HG03045 (cell line): Measurements from ENCODE around the gene LYRM1.
"Not testable (repeated sequence)": the region's sequence is repeated elsewhere in the genome, so short reads cannot be mapped to it uniquely, and the experiment has no call there.

ENCODE experiments used
- ATAC-seq: cut with Tn5 transposase; IDR thresholded peaks from one replicate; pipeline ENCODE4 v1.9.1; 2021; ENCODE audit warnings: mild to moderate bottlenecking, moderate library complexity; ENCODE audit not compliant: unreplicated experiment

Gene LYRM1, protein sequence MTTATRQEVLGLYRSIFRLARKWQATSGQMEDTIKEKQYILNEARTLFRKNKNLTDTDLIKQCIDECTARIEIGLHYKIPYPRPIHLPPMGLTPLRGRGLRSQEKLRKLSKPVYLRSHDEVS

GRCh38 chr16:20900299-20901067 lies at the start of gene LYRM1, which contains the start of gene DCUN1D3:
Gene LYRM1, plus strand, starts transcription at chr16:20900771. Its CDS starts 14,785 bp downstream, at chr16:20915556.
Gene DCUN1D3, minus strand, starts transcription at chr16:20900358. Its CDS starts 37,820 bp downstream, at chr16:20862538.
- ATAC-seq = peak; percentile 84

DNA sequence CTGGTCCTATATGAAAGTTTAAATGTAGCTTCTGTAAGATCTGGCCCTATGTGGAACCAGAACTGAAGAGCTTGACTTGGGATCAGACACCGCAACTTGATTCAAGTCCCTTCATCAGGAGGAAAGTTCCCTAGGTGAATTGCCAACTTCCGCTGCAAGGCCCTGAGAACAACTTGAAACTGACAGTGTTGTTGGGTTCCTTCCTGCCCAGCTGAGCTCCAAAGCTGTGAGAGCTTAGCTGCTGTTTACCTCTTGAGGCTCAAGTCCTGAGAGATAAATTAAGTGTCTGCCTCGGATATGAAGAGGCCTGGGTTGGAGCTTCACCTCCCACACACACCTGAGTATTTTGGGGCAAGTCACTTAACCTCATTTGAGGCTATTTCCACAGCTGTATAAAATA lies 49.6 kb upstream of the LYRM1 start:
- ATAC-seq = no peak

DNA sequence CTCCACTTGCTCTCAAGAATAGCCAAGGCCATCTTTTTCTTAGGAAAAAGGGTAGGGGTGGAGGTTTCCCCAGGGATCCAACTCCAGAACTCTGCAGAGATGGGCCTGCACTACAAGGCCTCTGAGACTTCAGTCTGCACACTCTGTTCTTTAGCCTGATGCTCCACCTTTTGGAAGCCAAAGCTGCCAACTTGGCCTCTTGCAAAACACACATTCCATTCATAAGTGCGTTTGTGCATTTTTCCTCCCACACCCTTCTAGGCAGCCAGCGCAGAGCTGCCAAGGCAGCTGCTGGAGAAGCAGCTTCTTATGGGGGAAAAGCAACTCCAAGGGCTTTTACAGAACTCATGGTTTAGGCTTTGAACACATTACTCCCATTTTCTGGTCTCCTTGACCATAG lies 49.0 kb upstream of the LYRM1 start:
- ATAC-seq = no peak

DNA sequence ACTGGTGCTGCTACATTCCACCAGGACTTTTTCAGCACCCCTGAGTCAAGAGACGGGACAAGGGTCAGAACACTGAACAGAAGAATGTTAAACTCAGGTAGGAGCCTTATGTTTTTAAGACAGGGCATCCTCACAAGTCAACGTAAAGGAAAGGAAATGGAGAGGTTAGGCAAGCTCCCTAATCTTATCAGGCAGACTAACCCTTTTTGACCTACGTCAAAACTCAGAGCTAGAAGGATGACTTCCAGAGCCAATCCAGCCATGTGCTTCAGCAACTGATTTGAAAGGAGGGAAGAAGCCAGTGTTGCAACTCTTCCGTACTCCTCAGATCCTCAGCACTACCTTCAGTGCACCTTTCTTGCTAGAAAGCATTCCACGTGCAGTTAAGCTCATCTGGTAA lies 47.4 kb upstream of the LYRM1 start:
- ATAC-seq = no peak

DNA sequence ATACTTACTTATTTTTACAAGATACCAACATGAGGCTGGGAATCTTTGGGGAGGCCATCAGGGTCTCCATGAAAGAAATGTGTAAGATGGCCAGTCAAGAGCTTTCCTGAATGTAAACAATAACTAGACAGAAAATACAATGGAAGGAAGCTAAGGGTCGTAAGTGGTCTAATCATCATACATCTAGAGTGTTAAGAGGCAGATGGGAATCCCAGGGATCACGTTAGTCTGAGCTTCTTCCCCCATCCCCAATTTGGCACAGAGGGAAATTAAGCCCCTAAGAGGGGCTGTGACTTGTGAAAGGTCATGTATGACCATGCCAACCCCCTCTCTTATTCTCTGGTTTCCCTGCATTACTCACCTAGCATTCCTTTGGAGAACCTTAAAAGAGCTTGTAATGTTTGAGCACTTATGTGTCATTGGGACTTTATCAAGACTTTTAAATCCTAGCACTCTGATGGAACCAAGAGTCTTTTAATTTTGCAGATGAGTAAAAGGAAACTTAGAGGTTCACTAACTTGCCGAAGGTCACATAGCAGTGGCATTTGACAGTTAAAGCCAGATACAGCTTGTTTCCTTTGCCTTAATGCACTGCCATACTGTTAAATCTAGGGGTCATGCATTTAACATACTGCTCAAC lies 46.5 kb upstream of the LYRM1 start:
- no peak for ATAC-seq

DNA sequence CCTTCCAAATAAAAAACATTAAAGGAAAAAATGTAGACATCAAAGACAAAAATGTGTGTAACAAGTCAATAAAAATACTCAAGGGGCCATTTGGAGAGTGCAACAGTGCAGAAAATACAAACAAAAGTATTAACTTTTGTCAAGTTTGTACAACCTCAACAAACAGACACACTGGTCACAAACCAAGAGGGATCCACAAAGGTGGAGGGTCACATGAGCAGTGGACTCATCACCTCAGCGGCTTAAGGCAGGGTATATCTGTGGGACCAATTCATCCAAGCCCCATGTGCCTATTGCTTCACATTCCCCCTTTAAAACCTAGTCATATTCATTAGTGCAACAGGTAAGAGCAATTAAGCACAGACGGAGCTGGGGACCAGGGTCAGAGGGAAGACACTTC lies 45.6 kb upstream of the LYRM1 start:
- ATAC-seq = no peak

DNA sequence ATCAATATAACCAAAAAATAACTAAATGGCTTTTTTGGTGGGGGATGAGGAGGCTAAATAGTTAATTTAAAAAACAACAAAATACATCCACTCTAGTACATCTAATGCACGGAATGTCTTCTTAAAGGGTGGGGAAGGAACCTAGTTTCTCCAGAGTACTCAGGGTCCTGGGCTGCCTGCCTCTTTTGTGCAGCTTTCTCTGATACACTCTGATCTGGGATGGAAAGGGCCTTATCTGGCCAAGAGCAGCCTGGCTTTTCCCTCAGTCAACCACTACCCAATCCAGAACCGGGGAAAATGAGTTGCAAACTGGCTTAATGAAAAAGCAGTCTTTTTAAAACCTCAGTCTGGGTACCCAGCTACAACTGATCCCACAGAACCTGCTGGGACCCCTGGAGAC lies 43.3 kb upstream of the LYRM1 start:
- no peak for ATAC-seq

DNA sequence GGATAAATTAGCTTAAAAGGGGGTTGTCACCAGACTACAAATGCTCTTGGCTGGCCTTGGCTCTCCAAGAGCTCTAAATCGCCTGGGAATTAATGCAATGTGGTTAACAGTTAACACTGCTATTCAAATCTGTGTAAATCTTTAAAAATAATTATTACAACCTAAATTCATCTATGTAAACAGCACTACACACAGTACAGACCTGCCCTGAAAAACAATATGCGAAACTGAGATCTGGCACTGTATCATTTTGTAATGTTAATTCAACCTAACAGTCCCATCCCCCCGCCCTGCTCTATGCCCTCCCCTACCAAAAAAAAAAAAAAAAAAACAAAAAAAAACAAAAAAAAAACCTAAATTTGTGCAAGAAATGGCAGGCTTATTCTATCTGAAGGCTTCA lies 41.3 kb upstream of the LYRM1 start:
- ATAC-seq = no peak

GRCh38 chr16:20859699-20860098 lies 40.9 kb upstream of the LYRM1 start:
- no peak for ATAC-seq

- no peak for ATAC-seq
Measured at GRCh38 chr16:20860361-20860760, 40.2 kb upstream of the LYRM1 start.

- not testable (repeated sequence) for ATAC-seq
Measured at GRCh38 chr16:20860995-20861394, 39.6 kb upstream of the LYRM1 start.

- no peak for ATAC-seq
Measured at GRCh38 chr16:20862162-20862960, 38.2 kb upstream of the LYRM1 start.

GRCh38 chr16:20864376-20864775 lies 36.2 kb upstream of the LYRM1 start:
- ATAC-seq = not testable (repeated sequence)

GRCh38 chr16:20865420-20866131 lies 35.0 kb upstream of the LYRM1 start:
- ATAC-seq = peak; percentile 63

GRCh38 chr16:20866145-20866772 lies 34.3 kb upstream of the LYRM1 start:
- ATAC-seq = no peak

- no peak for ATAC-seq
Measured at GRCh38 chr16:20866801-20867200, 33.8 kb upstream of the LYRM1 start.

- ATAC-seq = no peak
Measured at GRCh38 chr16:20867585-20867984, 33.0 kb upstream of the LYRM1 start.

DNA sequence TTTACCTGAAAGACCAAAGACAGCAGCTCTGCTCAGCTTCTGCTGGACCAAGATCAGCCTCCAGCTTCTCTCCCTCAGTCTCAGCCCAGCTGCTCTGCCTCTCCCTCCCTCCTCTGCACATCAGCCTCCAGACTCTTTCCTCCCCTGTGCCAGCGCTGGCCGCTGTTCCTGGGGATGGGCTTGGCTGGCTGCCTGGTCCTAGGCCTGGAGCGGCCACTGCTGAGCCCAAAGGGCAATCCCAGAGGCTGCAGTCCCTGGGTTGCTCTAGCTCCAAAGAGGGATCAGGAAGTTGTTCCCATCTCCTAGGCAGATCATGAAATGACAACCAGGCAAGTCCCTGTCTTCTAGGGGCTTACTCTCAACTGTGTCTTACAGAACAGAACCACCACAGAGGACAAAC lies 31.7 kb upstream of the LYRM1 start:
- no peak for ATAC-seq

- no peak for ATAC-seq
Measured at GRCh38 chr16:20870122-20870820, 30.3 kb upstream of the LYRM1 start.

GRCh38 chr16:20871258-20871657 lies 29.3 kb upstream of the LYRM1 start:
- no peak for ATAC-seq
